GM13977 (cell line): ENCODE measurements around the gene ODF2L.

ENCODE experiments used
- DNase-seq: peaks from one replicate; pipeline ENCODE4 v3.0.0; 2012; ENCODE audit warnings: low spot score
- in situ Hi-C: fragments of 300-500 bp; cut with MboI; formaldehyde crosslinking; loops from one replicate; pipeline ENCODE4 v1.12.0; 2022; ENCODE audit warnings: low sequenced_read_pairs, low pct_unique_long_range_greater_than_20kb, mixed read lengths, inconsistent platforms; ENCODE audit not compliant: unreplicated experiment
- TF ChIP-seq, protein P1 (sequence below): IDR thresholded peaks from 2 replicates; pipeline ENCODE4 v1.5.1; 2012; ENCODE audit warnings: mild to moderate bottlenecking, control low read depth; ENCODE audit not compliant: insufficient read depth; ENCODE audit errors: extremely low read depth, missing control alignments

ODF2L gene

DNA sequence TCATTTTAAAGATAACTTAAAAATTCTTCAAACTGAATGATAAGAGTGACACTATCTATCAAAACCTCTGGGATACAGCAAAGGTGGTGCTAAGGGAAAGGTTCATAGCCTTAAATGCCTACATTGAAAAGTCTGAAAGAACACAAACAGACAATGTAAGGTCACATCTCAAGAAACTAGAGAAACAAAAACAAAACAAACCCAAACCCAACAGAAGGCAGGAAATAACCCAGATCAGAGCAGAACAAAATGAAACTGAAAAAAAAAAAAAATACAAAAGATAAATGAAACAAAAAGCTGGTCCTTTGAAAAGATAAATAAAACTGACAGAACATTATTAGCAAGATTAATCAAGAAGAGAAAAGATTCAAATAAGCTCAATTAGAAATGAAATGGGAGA lies 6.8 kb downstream of the ODF2L start:
- TF ChIP-seq, protein P1, sequence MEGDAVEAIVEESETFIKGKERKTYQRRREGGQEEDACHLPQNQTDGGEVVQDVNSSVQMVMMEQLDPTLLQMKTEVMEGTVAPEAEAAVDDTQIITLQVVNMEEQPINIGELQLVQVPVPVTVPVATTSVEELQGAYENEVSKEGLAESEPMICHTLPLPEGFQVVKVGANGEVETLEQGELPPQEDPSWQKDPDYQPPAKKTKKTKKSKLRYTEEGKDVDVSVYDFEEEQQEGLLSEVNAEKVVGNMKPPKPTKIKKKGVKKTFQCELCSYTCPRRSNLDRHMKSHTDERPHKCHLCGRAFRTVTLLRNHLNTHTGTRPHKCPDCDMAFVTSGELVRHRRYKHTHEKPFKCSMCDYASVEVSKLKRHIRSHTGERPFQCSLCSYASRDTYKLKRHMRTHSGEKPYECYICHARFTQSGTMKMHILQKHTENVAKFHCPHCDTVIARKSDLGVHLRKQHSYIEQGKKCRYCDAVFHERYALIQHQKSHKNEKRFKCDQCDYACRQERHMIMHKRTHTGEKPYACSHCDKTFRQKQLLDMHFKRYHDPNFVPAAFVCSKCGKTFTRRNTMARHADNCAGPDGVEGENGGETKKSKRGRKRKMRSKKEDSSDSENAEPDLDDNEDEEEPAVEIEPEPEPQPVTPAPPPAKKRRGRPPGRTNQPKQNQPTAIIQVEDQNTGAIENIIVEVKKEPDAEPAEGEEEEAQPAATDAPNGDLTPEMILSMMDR: no peak
- DNase-seq: no peak
- in situ Hi-C loops: loop anchor here (10.0 to 25.0 kb wide), 2 partner anchors 105 to 323 kb away; partner anchors contain the start of gene SH3GLB1

DNA sequence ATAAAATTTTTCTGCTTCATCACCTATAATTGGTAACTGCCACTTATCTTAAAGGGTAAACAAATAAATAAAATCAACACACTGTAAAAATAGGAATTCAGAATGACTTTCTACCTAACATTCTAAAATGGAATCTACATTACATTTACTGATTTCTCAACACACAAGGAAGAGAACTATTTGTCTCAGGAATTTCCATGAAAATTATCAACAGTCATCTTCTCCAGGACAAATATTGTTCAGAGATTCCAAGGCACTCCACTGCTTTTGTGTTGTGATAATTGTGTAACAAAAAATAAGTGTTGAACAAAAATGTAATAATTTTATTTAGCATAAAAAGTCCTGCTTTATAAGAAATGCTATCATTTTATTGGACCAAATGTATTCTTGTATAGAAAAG lies 7.3 kb downstream of the ODF2L start:
- in situ Hi-C loops: loop anchor here (10.0 to 25.0 kb wide), 2 partner anchors 106 to 324 kb away; partner anchors contain the start of gene SH3GLB1
- no peak for DNase-seq
- TF ChIP-seq, protein P1: no peak

DNA sequence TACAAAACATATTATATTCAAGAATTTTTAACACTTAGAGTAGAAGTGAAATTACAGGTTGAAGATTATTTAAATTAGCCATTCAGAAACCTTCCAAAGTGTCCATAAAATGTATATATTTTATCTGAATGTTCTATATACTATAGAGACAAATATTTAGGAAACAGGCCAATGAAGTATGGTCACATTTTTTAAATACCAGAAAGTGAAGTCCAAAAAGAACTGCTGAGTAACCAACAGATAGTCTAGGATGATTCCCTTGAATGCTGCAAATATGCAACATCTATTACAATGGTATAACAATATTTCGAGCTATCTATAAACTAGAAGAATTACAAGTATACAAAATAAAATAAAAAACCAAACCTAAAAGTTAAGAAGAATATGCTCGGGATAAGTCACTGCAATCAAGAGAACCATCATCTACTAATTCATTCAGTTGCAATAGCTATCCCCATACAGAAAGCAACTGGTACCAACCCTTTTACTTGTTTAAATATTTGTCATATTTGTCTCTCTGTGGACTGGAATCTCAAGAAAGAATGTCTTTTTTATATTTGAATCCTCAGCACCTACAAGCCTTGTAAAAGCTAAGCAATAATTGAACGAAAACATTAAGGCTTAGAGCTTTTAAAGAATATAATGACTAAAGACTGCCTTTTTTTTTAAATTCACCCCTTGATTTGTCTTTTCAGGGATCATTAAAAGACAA lies 8.1 kb downstream of the ODF2L start:
- TF ChIP-seq, protein P1: no peak
- in situ Hi-C loops: loop anchor here (10.0 to 25.0 kb wide), 2 partner anchors 107 to 324 kb away; partner anchors contain the start of gene SH3GLB1
- DNase-seq: no peak

DNA sequence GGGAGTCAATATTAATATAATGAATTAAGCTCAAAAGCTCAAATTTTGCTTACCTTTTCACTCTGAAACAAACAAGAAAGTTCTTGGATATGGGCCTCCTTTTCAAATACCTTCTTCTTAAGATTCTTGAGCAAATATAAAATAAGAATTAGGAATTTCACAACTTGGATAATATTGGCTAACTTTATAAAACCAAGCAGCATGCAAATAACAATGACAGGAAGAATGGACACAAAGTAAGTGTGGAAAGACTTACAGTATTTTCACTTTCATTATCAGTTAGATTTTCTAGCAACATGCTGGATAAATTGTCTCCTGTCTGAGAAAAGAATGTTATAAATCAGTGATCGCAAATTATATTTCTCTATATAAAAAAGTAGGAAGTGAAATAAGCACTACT lies 13.2 kb downstream of the ODF2L start:
- in situ Hi-C loops: loop anchor here (10.0 to 25.0 kb wide), 2 partner anchors 112 to 329 kb away; partner anchors contain the start of gene SH3GLB1
- DNase-seq: no peak
- TF ChIP-seq, protein P1: no peak

DNA sequence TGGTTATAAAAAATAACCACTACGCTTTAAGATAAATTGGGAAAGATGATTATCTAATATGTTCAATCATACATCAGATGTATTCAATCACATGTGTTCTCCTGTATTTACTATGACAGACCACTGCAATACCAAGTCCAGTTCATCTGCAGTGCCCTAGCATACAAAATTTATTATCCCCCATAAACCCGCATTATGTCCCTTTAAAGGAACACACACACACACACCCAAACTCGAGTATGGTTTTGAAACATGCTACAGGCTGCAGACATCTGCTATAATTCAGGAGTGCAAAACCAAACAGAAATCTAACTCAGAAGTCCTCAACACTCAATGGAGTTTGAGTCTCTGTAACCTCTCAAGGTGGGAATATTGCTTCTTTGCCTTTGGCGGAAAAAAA lies 14.9 kb downstream of the ODF2L start:
- TF ChIP-seq, protein P1: no peak
- no peak for DNase-seq
- in situ Hi-C loops: loop anchor here (10.0 to 25.0 kb wide), 2 partner anchors 114 to 331 kb away; partner anchors contain the start of gene SH3GLB1

DNA sequence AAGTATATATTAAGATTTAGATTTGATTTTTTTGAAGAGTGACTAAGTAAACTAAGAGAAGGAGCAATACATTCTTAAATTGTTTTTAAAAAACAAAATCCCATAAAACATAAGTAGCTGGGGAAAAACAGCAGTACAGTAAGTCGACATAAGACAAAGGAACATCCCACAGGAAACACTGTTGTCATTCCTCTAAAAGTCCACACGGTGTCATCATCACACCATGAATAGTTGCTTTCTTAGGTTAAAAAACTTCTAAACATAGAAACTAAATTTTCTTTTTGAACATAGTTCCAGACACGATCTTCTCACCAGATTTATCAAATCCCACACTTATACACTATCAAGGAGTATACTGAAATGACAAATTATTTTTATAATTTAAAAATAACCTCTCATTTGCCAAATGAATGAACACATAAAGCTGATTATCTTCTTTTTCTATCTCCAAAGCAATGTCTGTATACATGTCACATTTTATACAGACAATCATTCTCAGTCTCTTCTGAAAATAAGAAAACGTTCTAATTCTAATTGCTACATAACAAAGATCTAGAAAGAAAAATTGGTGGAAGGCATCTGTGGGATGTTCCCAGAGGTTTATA lies 15.8 kb downstream of the ODF2L start:
- in situ Hi-C loops: loop anchor here (10.0 to 25.0 kb wide), 2 partner anchors 114 to 332 kb away; partner anchors contain the start of gene SH3GLB1
- peak; percentile 48 for DNase-seq
- TF ChIP-seq, protein P1: peak; percentile 65
